NOMO-1 treated with DMSO at 0.1 percent for 48 hours (cell line): ENCODE measurements around the gene HOXB4.

Source experiments
- DNase-seq: peaks from one replicate; lab custom pipeline; 2025; ENCODE audit not compliant: unreplicated experiment; lab: John Stamatoyannopoulos, UW

The HOXB4 gene

GRCh38 chr17:48615047-48615962, 37.2 kb upstream of the HOXB4 start, which contains the start of gene HOXB8:
TSS of gene HOXB8 (minus strand) at chr17:48615292. CDS start at chr17:48614704, 588 bp downstream.
- DNase-seq, result no peak

GRCh38 chr17:48613862-48614694, 35.9 kb upstream of the HOXB4 start:
- no peak for DNase-seq

GRCh38 chr17:48612854-48613691, 34.9 kb upstream of the HOXB4 start:
- DNase-seq, result peak; percentile 44

- no peak for DNase-seq
Observed at GRCh38 chr17:48612456-48612853, 34.3 kb upstream of the HOXB4 start.

- no peak for DNase-seq
Observed at GRCh38 chr17:48611681-48612455, 33.7 kb upstream of the HOXB4 start.

- DNase-seq, result no peak
Observed at GRCh38 chr17:48611213-48611612, 33.1 kb upstream of the HOXB4 start.

- peak; percentile 12 for DNase-seq
Observed at GRCh38 chr17:48610282-48611211, 32.4 kb upstream of the HOXB4 start, which contains the start of gene HOXB7. TSS of gene HOXB7 (minus strand) at chr17:48611017. CDS start at chr17:48610918, 99 bp downstream.

- DNase-seq, result no peak
Observed at GRCh38 chr17:48609759-48610281, 31.7 kb upstream of the HOXB4 start.

- DNase-seq, result no peak
Observed at GRCh38 chr17:48609033-48609432, 30.9 kb upstream of the HOXB4 start.

GRCh38 chr17:48608494-48608834, 30.3 kb upstream of the HOXB4 start:
- DNase-seq, result no peak

GRCh38 chr17:48606892-48607614, 28.9 kb upstream of the HOXB4 start:
- no peak for DNase-seq

GRCh38 chr17:48605991-48606891, 28.1 kb upstream of the HOXB4 start:
- no peak for DNase-seq

GRCh38 chr17:48605409-48605919, 27.3 kb upstream of the HOXB4 start:
- DNase-seq, result no peak

- no peak for DNase-seq
Observed at GRCh38 chr17:48604770-48605329, 26.7 kb upstream of the HOXB4 start, which contains the start of gene HOXB6. TSS of gene HOXB6 (minus strand) at chr17:48604986. CDS start at chr17:48598150, 6,836 bp downstream.

- no peak for DNase-seq
Observed at GRCh38 chr17:48603959-48604769, 26.0 kb upstream of the HOXB4 start.
